H1 (cell line): Measurements from ENCODE around the gene URM1. TPM values are rescaled to one million over a fixed set of nuclear protein-coding genes. Genes with fewer than 3 reads are reported as not detected.

ENCODE experiments used
- CTCF ChIA-PET: fragments of 300-600 bp; sonication (Branson Sonifier 250); formaldehyde crosslinking; loops from one replicate; lab custom pipeline; 2021; ENCODE audit not compliant: partially characterized antibody; lab: Charles Lee
- POLR2A ChIA-PET: fragments of 300-600 bp; sonication (Branson Sonifier 250); formaldehyde crosslinking; loops from one replicate; lab custom pipeline; 2021; ENCODE audit warnings: inconsistent platforms; ENCODE audit not compliant: partially characterized antibody; lab: Charles Lee
- DNase-seq, 2 experiments: peaks; one replicate each; pipeline versions ENCODE4 v3.0.0 to v3.0.0-alpha.2; 2010 to 2022; ENCODE audit warnings: low spot score in 2 of 2, low read depth in 1 of 2, mixed read lengths in 1 of 2
- FAIRE-seq: peaks from 2 replicates; lab custom pipeline; 2011; peaks lifted over from hg19 to GRCh38; lab: Jason Lieb, UNC
- H2AFZ ChIP-seq: 2 replicates; pipeline ENCODE4 v1.8.1; 2012; ENCODE audit warnings: low read length, inconsistent platforms
- H2AK5ac ChIP-seq: 2 replicates; pipeline ENCODE4 v1.6.1; 2013; ENCODE audit warnings: low read depth, low read length
- H2BK120ac ChIP-seq: replicated peaks from 2 replicates; pipeline ENCODE3; 2013; ENCODE audit warnings: low read depth, low read length, inconsistent platforms
- H2BK12ac ChIP-seq: 2 replicates; pipeline ENCODE4 v1.6.1; 2013; ENCODE audit warnings: low read depth, low read length
- H2BK15ac ChIP-seq: 2 replicates; pipeline ENCODE4 v1.6.1; 2013; ENCODE audit warnings: low read length
- H2BK20ac ChIP-seq: 2 replicates; pipeline ENCODE4 v1.6.1; 2013; ENCODE audit warnings: low read length
- H2BK5ac ChIP-seq: 2 replicates; pipeline ENCODE4 v1.6.1; 2013; ENCODE audit warnings: low read depth, low read length
- H3K14ac ChIP-seq: 2 replicates; pipeline ENCODE4 v1.6.1; 2013; ENCODE audit warnings: inconsistent platforms; ENCODE audit not compliant: insufficient read length
- H3K18ac ChIP-seq: 2 replicates; pipeline ENCODE4 v1.6.1; 2013; ENCODE audit warnings: low read length; ENCODE audit errors: extremely low read depth
- H3K23ac ChIP-seq: 2 replicates; pipeline ENCODE4 v1.6.1; 2013; ENCODE audit warnings: inconsistent platforms; ENCODE audit not compliant: insufficient read length
- H3K23me2 ChIP-seq: 2 replicates; pipeline ENCODE4 v1.6.1; 2013; ENCODE audit warnings: low read depth, low read length
- H3K27ac ChIP-seq: 2 replicates; pipeline ENCODE4 v1.6.1; 2011; ENCODE audit warnings: low read depth, low read length, inconsistent platforms
- H3K27me3 ChIP-seq, 4 experiments: replicated peaks in 1 of 4; 1 replicate in 1 of 4; 2 replicates in 3 of 4; pipeline versions ENCODE4 v1.6.1 to v1.8.1; 2011 to 2013; ENCODE audit warnings: low read length in 3 of 4, mild to moderate bottlenecking in 3 of 4, inconsistent platforms in 2 of 4, mixed read lengths in 2 of 4, moderate library complexity in 1 of 4; ENCODE audit not compliant: control insufficient read depth in 3 of 4, insufficient read depth in 3 of 4; ENCODE audit errors: extremely low read depth in 1 of 4
- H3K36me3 ChIP-seq, 4 experiments: 2 replicates each; pipeline versions ENCODE4 v1.6.1 to v1.8.1; 2011 to 2013; ENCODE audit warnings: mild to moderate bottlenecking in 4 of 4, low read length in 3 of 4, moderate library complexity in 2 of 4, control low read depth in 1 of 4, inconsistent platforms in 1 of 4; ENCODE audit not compliant: insufficient read depth in 4 of 4, control insufficient read depth in 2 of 4
- H3K4ac ChIP-seq: replicated peaks from 2 replicates; pipeline ENCODE3; 2013; ENCODE audit warnings: low read length, low read depth, mixed read lengths, inconsistent platforms; ENCODE audit not compliant: insufficient read length
- H3K4me1 ChIP-seq, 4 experiments: replicated peaks in 1 of 4; 1 replicate in 1 of 4; 2 replicates in 3 of 4; pipeline versions ENCODE4 v1.6.1 to v1.8.1; 2011 to 2013; ENCODE audit warnings: low read length in 3 of 4, inconsistent platforms in 2 of 4, mixed read lengths in 1 of 4; ENCODE audit not compliant: insufficient read depth in 4 of 4, control insufficient read depth in 3 of 4
- H3K4me2 ChIP-seq, 2 experiments: 2 replicates each; pipeline versions ENCODE4 v1.6.1 to v1.8.1; 2011 to 2013; ENCODE audit warnings: low read depth in 2 of 2, low read length in 2 of 2, control low read depth in 1 of 2, inconsistent platforms in 1 of 2, mild to moderate bottlenecking in 1 of 2; ENCODE audit not compliant: insufficient read depth in 1 of 2
- H3K4me3 ChIP-seq, 4 experiments: fragments of 200-600, 300-600 bp in 1 of 4; sonication (generic), shearing (Covaris generic), sonication (Bioruptor Twin) in 1 of 4; 2 replicates each; pipeline versions ENCODE4 v1.5.1 to v1.8.1; 2011 to 2016; ENCODE audit warnings: low read length in 4 of 4, low read depth in 3 of 4, control low read depth in 2 of 4, inconsistent platforms in 2 of 4, mild to moderate bottlenecking in 2 of 4, mixed read lengths in 1 of 4, moderate library complexity in 1 of 4; ENCODE audit not compliant: insufficient read depth in 2 of 4; ENCODE audit errors: extremely low read depth in 1 of 4
- H3K56ac ChIP-seq: replicated peaks from 2 replicates; pipeline ENCODE3; 2013; ENCODE audit warnings: low read depth, mild to moderate bottlenecking, mixed read lengths, low read length, inconsistent platforms; ENCODE audit not compliant: insufficient read length
- H3K79me1 ChIP-seq: 2 replicates; pipeline ENCODE4 v1.6.1; 2013; ENCODE audit warnings: low read depth, low read length, control low read depth
- H3K79me2 ChIP-seq, 2 experiments: 2 replicates each; pipeline versions ENCODE4 v1.6.1 to v1.8.1; 2012 to 2013; ENCODE audit warnings: low read length in 2 of 2, mild to moderate bottlenecking in 2 of 2, inconsistent platforms in 1 of 2; ENCODE audit not compliant: insufficient read depth in 2 of 2, control insufficient read depth in 1 of 2
- H3K9ac ChIP-seq, 4 experiments: replicated peaks in 1 of 4; 1 replicate in 1 of 4; 2 replicates in 3 of 4; pipeline versions ENCODE4 v1.6.1 to v1.8.1; 2011 to 2013; ENCODE audit warnings: low read depth in 3 of 4, low read length in 3 of 4, control low read depth in 2 of 4, mild to moderate bottlenecking in 2 of 4, moderate library complexity in 2 of 4, inconsistent platforms in 1 of 4; ENCODE audit errors: extremely low read depth in 1 of 4
- H3K9me3 ChIP-seq, 2 experiments: 2 replicates each; pipeline versions ENCODE4 v1.6.1 to v1.8.1; 2012 to 2013; ENCODE audit warnings: mild to moderate bottlenecking in 2 of 2, moderate library complexity in 2 of 2, control low read depth in 1 of 2, inconsistent platforms in 1 of 2, low read depth in 1 of 2, low read length in 1 of 2, mixed read lengths in 1 of 2; ENCODE audit not compliant: insufficient read depth in 2 of 2
- H4K20me1 ChIP-seq, 2 experiments: replicated peaks in 1 of 2; 2 replicates each; pipeline versions ENCODE3 to v1.8.1; 2011 to 2013; ENCODE audit warnings: inconsistent platforms in 2 of 2, low read length in 2 of 2, mild to moderate bottlenecking in 1 of 2; ENCODE audit not compliant: insufficient read depth in 2 of 2, control insufficient read depth in 1 of 2
- H4K5ac ChIP-seq: 2 replicates; pipeline ENCODE4 v1.6.1; 2013; ENCODE audit warnings: low read length, low read depth, mixed read lengths, inconsistent platforms; ENCODE audit not compliant: insufficient read length
- H4K8ac ChIP-seq: 2 replicates; pipeline ENCODE4 v1.8.0; 2013; ENCODE audit warnings: mild to moderate bottlenecking, moderate library complexity, low read length, inconsistent platforms; ENCODE audit not compliant: insufficient read depth; ENCODE audit errors: extremely low read depth
- H4K91ac ChIP-seq: replicated peaks from 2 replicates; pipeline ENCODE3; 2013; ENCODE audit warnings: low read length, mixed read lengths, inconsistent platforms; ENCODE audit not compliant: insufficient read length
- CREB1 ChIP-seq: IDR thresholded peaks from 2 replicates; pipeline ENCODE4 v1.6.1; 2012; ENCODE audit warnings: inconsistent platforms
- EP300 ChIP-seq, 2 experiments: IDR thresholded peaks; 1 replicate in 1 of 2; 2 replicates in 1 of 2; pipeline ENCODE4 v1.6.1; 2011 to 2012; ENCODE audit warnings: low read depth in 2 of 2, low read length in 2 of 2, mild to moderate bottlenecking in 2 of 2, borderline replicate concordance in 1 of 2, inconsistent platforms in 1 of 2, moderate library complexity in 1 of 2
- GTF2F1 ChIP-seq: IDR thresholded peaks from 2 replicates; pipeline ENCODE4 v1.6.1; 2012; ENCODE audit warnings: low read depth, low read length, improper control_type of control experiment, borderline replicate concordance
- HDAC2 ChIP-seq, 2 experiments: fragments of 300-600 bp in 1 of 2; sonication (generic) in 1 of 2; IDR thresholded peaks; 2 replicates each; pipeline ENCODE4 v1.6.1; 2011 to 2012; ENCODE audit warnings: low read depth in 2 of 2, low read length in 2 of 2, mild to moderate bottlenecking in 2 of 2, moderate library complexity in 2 of 2, borderline replicate concordance in 1 of 2, inconsistent platforms in 1 of 2
- JUND ChIP-seq: IDR thresholded peaks from 2 replicates; pipeline ENCODE4 v1.6.1; 2011; ENCODE audit warnings: mild to moderate bottlenecking, improper control_type of control experiment, low read length
- MAX ChIP-seq: IDR thresholded peaks from 2 replicates; pipeline ENCODE4 v1.6.1; 2012; ENCODE audit warnings: inconsistent platforms
- POLR2A ChIP-seq, 2 experiments: IDR thresholded peaks; 1 replicate in 1 of 2; 2 replicates in 1 of 2; pipeline ENCODE4 v1.6.1; 2011; ENCODE audit warnings: low read depth in 2 of 2, low read length in 2 of 2, mild to moderate bottlenecking in 2 of 2; ENCODE audit errors: control extremely low read depth in 1 of 2
- RAD21 ChIP-seq, 2 experiments: IDR thresholded peaks in 1 of 2; conservative IDR thresholded peaks in 1 of 2; 2 replicates each; pipeline ENCODE4 v1.6.1; 2011; ENCODE audit warnings: low read depth in 2 of 2, low read length in 2 of 2, improper control_type of control experiment in 1 of 2, inconsistent platforms in 1 of 2, mild to moderate bottlenecking in 1 of 2, moderate library complexity in 1 of 2
- RFX5 ChIP-seq: IDR thresholded peaks from 2 replicates; pipeline ENCODE4 v1.6.1; 2011; ENCODE audit warnings: low read depth, low read length, improper control_type of control experiment, borderline replicate concordance
- SRF ChIP-seq: IDR thresholded peaks from 2 replicates; pipeline ENCODE4 v1.6.1; 2011; ENCODE audit warnings: mild to moderate bottlenecking, low read depth, low read length, moderate library complexity
- TCF12 ChIP-seq: IDR thresholded peaks from 2 replicates; pipeline ENCODE4 v1.6.1; 2011; ENCODE audit warnings: low read depth, mild to moderate bottlenecking, low read length
- WGBS, 2 experiments: shearing (Covaris generic) in 1 of 2; methylation state at CpG; one replicate each; pipeline versions ENCODE4 v1.1.6 to v1.1.7; 2013 to 2015; ENCODE audit warnings: low lambda C conversion rate in 2 of 2, mixed read lengths in 2 of 2, inconsistent platforms in 1 of 2, low coverage in 1 of 2, missing lambda C conversion rate in 1 of 2; ENCODE audit not compliant: insufficient replicate concordance in 2 of 2, insufficient coverage in 1 of 2, insufficient read length in 1 of 2; ENCODE audit errors: extremely low coverage in 1 of 2, missing lambda C conversion rate in 1 of 2; 5-methylcytosine and 5-hydroxymethylcytosine counted together
- polyA plus RNA-seq, 7 experiments: library from polyadenylated mRNA; depleted of rRNA in 3 of 7; stranded (reverse) in 5 of 7; unstranded in 2 of 7; fragments of >200 nt in 5 of 7; fragments of 200-250 nt in 2 of 7; gene quantifications; 1 replicate in 5 of 7; 2 replicates in 1 of 7; 4 replicates in 1 of 7; pipeline versions ENCODE4 v1.2.1 to v1.2.3, GENCODE V29; 2011 to 2013; ENCODE audit warnings: missing spikeins in 2 of 7, mixed read lengths in 2 of 7
- total RNA-seq: library from RNA; stranded (reverse); fragmentation: NEBNext Ultra II Directional; extraction: Animal tissue kit (Norgen Biotek cat#: 25700); gene quantifications from 2 replicates; pipeline ENCODE4 v1.2.1, GENCODE V29; 2021

URM1 gene
- total and polyA plus RNA-seq, 2 of the 8 experiments (the other 6 are each of a cell fraction or from before 2014, with no cell fraction given): 58.3 to 62.3 TPM

- H3K23me2 ChIP-seq: peaks cover 3% of the 10 kb centered on the region; the same call in 1 of the 2 replicates
- no peak overlapping the region for H3K18ac ChIP-seq
- WGBS, 2 experiments: 23% methylated on average over 20 of the region's 20 CpGs; no CpG with 5 or more reads in 1 of the 2 experiments
- H3K4me3 ChIP-seq: peak overlapping the region in 1 of 4 experiments; percentile 31; a peak in 3 of 8 replicates
- H3K4ac ChIP-seq: no peak overlapping the region
- H3K27me3 ChIP-seq: peaks cover 23 to 55% (median 42%) of the 10 kb centered on the region in 4 experiments
- H4K91ac ChIP-seq: no peak overlapping the region
- H2BK15ac ChIP-seq: no peak overlapping the region
- no peak overlapping the region for H3K27ac ChIP-seq
- peak overlapping the region; percentile 11 for H2BK120ac ChIP-seq
- no peak overlapping the region for H3K9ac ChIP-seq
- H3K79me2 ChIP-seq: no peaks in the 10 kb centered on the region
- ChIA-PET CTCF (interaction anchor here (0.6 to 25.1 kb wide), 40 partner anchors 8 to 573 kb away, joined by 3 to 544 read pairs (median 3); partner anchors contain the start of genes CERCAM, TRUB2 and URM1), POLR2A (interaction anchor here (0.6 to 6.3 kb wide), 13 partner anchors 8 to 89 kb away, joined by 3 to 92 read pairs (median 3); partner anchors contain the start of gene CERCAM)
- H3K4me1 ChIP-seq: peaks cover 5 to 20% (median 10%) of the 10 kb centered on the region in 4 experiments
- DNase-seq (peak in 1 of 2 experiments; percentile 87), FAIRE-seq (peak; percentile 52)
- H3K36me3 ChIP-seq: no peaks in the 10 kb centered on the region; a peak in 1 of 8 replicates
- H3K23ac ChIP-seq: no peak overlapping the region
- peaks cover 4 to 10% of the 10 kb centered on the region in 2 experiments for H4K20me1 ChIP-seq
- H4K8ac ChIP-seq: no peak overlapping the region
- no peak overlapping the region for H2BK20ac ChIP-seq
- H3K79me1 ChIP-seq: no peaks in the 10 kb centered on the region
- H3K9me3 ChIP-seq: no peaks in the 10 kb centered on the region
- peak overlapping the region in 1 of 2 experiments; percentile 66; a peak in 2 of 4 replicates for H3K4me2 ChIP-seq
- H2AK5ac ChIP-seq: no peak overlapping the region
- no peak overlapping the region for H4K5ac ChIP-seq
- H3K14ac ChIP-seq: no peak overlapping the region
- H2AFZ ChIP-seq: no peak overlapping the region
- H2BK5ac ChIP-seq: no peak overlapping the region
- no peak overlapping the region for H2BK12ac ChIP-seq
- no peak overlapping the region for H3K56ac ChIP-seq
- TF ChIP-seq TCF12 (no peak), EP300 (IDR thresholded peaks at IDR 0.05; ENCODE audit: borderline replicate concordance in 1 of 2, low read depth in 2 of 2, low read length in 2 of 2) (no peak), HDAC2 (IDR thresholded peaks at IDR 0.05; ENCODE audit: borderline replicate concordance in 1 of 2, low read depth in 2 of 2, low read length in 2 of 2) (no peak), POLR2A (IDR thresholded peaks at IDR 0.05; ENCODE audit: control extremely low read depth in 1 of 2, low read depth in 2 of 2, low read length in 2 of 2) (no peak), MAX (peak; percentile 70), SRF (no peak), RFX5 (no peak), GTF2F1 (no peak), JUND (peak; percentile 55; the same call in 1 of the 2 replicates), CREB1 (0 out of 2 replicates have a peak, but pooled peaks have one; percentile 27), RAD21 (IDR thresholded peaks at IDR 0.05 in 1 of 2, conservative IDR thresholded peaks at IDR 0.05 in 1 of 2; ENCODE audit: low read depth in 2 of 2, low read length in 2 of 2) (peak; percentile 96 to 98)
These were observed 9.1 kb upstream of the URM1 start for GRCh38 chr9:128361986-128362646.
